Peyer's patch (tissue), 4 donors: ENCODE results near the gene SNX27. TPM values are rescaled to one million over a fixed set of nuclear protein-coding genes. Genes with fewer than 3 reads are reported as not detected.

ENCODE experiments used
- DNase-seq, 3 donors: peaks; one replicate each; pipeline ENCODE4 v3.0.0-alpha.2; 2017 to 2019
- H3K27ac ChIP-seq, 4 donors: fragments of 200-600 bp; sonication (generic); one replicate each; pipeline ENCODE4 v1.5.1; 2016 to 2019
- H3K27me3 ChIP-seq, 2 donors: fragments of 200-600 bp; sonication (generic); one replicate each; pipeline ENCODE4 v1.5.1; 2019
- H3K36me3 ChIP-seq, 3 donors: fragments of 200-600 bp; sonication (generic); one replicate each; pipeline ENCODE4 v1.5.1; 2016 to 2019
- H3K4me1 ChIP-seq, 4 donors: fragments of 200-600 bp; sonication (generic); one replicate each; pipeline ENCODE4 v1.5.1; 2016 to 2019
- H3K4me3 ChIP-seq, 4 donors: fragments of 200-600 bp; sonication (generic); 1 replicate in 3 of 4; 2 replicates in 1 of 4; pipeline ENCODE4 v1.5.1; 2016 to 2019; ENCODE audit warnings: mild to moderate bottlenecking in 1 of 4
- H3K9me3 ChIP-seq, 4 donors: fragments of 200-600 bp; sonication (generic); one replicate each; pipeline ENCODE4 v1.5.1; 2016 to 2019; ENCODE audit warnings: mild to moderate bottlenecking in 1 of 4
- CTCF ChIP-seq, 6 experiments: fragments of 450-650 bp in 4 of 6; fragments of 200-600 bp in 2 of 6; sonication (generic) in 1 of 6; IDR thresholded peaks; one replicate each; pipeline ENCODE4 v1.5.1; 2017 to 2019; ENCODE audit warnings: antibody characterized with exemption in 6 of 6, mild to moderate bottlenecking in 3 of 6, moderate library complexity in 1 of 6
- POLR2A ChIP-seq, 2 donors: fragments of 450-650 bp; IDR thresholded peaks; one replicate each; pipeline ENCODE4 v1.5.1; 2017; ENCODE audit warnings: antibody characterized with exemption in 2 of 2, mild to moderate bottlenecking in 2 of 2, moderate library complexity in 2 of 2
- total RNA-seq, 4 donors: library from RNA; depleted of rRNA; stranded (reverse); fragments of >200 nt; gene quantifications; one replicate each; pipeline ENCODE4 v1.1.0, GENCODE V29; 2016

SNX27 gene
- total RNA-seq, 4 donors from 2014 or later: 24.0 to 50.3 (median 35.1) TPM

GRCh38 chr1:151619489-151620093, 7.7 kb downstream of the SNX27 start:
- no peaks in the 10 kb centered on the region for H3K36me3 ChIP-seq
- peaks cover 0 to 40% (median 4%) of the 10 kb centered on the region in 4 donors for H3K4me1 ChIP-seq
- H3K9me3 ChIP-seq: no peaks in the 10 kb centered on the region
- H3K27me3 ChIP-seq: no peaks in the 10 kb centered on the region
- no peak for DNase-seq
- TF ChIP-seq CTCF (IDR thresholded peaks at IDR 0.05): no peak
- no peak for TF ChIP-seq POLR2A (IDR thresholded peaks at IDR 0.05)
- H3K4me3 ChIP-seq: no peak overlapping the region
- H3K27ac ChIP-seq: peak overlapping the region in 1 of 4 donors; percentile 38

GRCh38 chr1:151620286-151620685, 8.4 kb downstream of the SNX27 start:
- DNase-seq: no peak
- Histone ChIP-seq H3K9me3 (no peaks in the 10 kb centered on the region), H3K27ac (peak overlapping the region in 1 of 4 donors; percentile 54), H3K36me3 (no peaks in the 10 kb centered on the region), H3K4me1 (peaks cover 0 to 40% (median 4%) of the 10 kb centered on the region in 4 donors), H3K4me3 (no peak overlapping the region), H3K27me3 (no peaks in the 10 kb centered on the region)
- no peak for TF ChIP-seq POLR2A (IDR thresholded peaks at IDR 0.05)
- TF ChIP-seq CTCF (IDR thresholded peaks at IDR 0.05): no peak

GRCh38 chr1:151621351-151621750, 9.5 kb downstream of the SNX27 start:
- Histone ChIP-seq H3K9me3 (no peaks in the 10 kb centered on the region), H3K36me3 (no peaks in the 10 kb centered on the region), H3K27me3 (no peaks in the 10 kb centered on the region), H3K27ac (peak overlapping the region in 2 of 4 donors; percentile 16 to 54), H3K4me1 (peaks cover 0 to 34% (median 4%) of the 10 kb centered on the region in 4 donors), H3K4me3 (no peak overlapping the region)
- DNase-seq: no peak
- TF ChIP-seq CTCF (IDR thresholded peaks at IDR 0.05) (no peak), POLR2A (IDR thresholded peaks at IDR 0.05) (no peak)

- Histone ChIP-seq H3K27ac (no peak overlapping the region), H3K27me3 (no peaks in the 10 kb centered on the region), H3K9me3 (no peaks in the 10 kb centered on the region), H3K4me3 (no peak overlapping the region), H3K4me1 (peaks cover 0 to 10% (median 4%) of the 10 kb centered on the region in 4 donors), H3K36me3 (no peaks in the 10 kb centered on the region)
- TF ChIP-seq CTCF (IDR thresholded peaks at IDR 0.05) (no peak), POLR2A (IDR thresholded peaks at IDR 0.05) (no peak)
- no peak for DNase-seq
Observed at GRCh38 chr1:151624783-151625182, 12.9 kb downstream of the SNX27 start.

GRCh38 chr1:151626740-151627334, 15.0 kb downstream of the SNX27 start:
- no peak for TF ChIP-seq CTCF (IDR thresholded peaks at IDR 0.05)
- no peak for TF ChIP-seq POLR2A (IDR thresholded peaks at IDR 0.05)
- no peak overlapping the region for H3K4me3 ChIP-seq
- no peaks in the 10 kb centered on the region for H3K36me3 ChIP-seq
- no peaks in the 10 kb centered on the region for H3K27me3 ChIP-seq
- H3K9me3 ChIP-seq: no peaks in the 10 kb centered on the region
- H3K4me1 ChIP-seq: peaks cover 0 to 3% (median 0%) of the 10 kb centered on the region in 4 donors
- no peak for DNase-seq
- no peak overlapping the region for H3K27ac ChIP-seq
